ENCODE measurements around the gene C10orf120. TPM values are rescaled to one million over a fixed set of nuclear protein-coding genes. Genes with fewer than 3 reads are reported as not detected.

Gene C10orf120
- total and polyA plus RNA-seq, 9 of the 15 experiments (the other 6 are each of a cell fraction or from before 2014, with no cell fraction given): not detected

DNA sequence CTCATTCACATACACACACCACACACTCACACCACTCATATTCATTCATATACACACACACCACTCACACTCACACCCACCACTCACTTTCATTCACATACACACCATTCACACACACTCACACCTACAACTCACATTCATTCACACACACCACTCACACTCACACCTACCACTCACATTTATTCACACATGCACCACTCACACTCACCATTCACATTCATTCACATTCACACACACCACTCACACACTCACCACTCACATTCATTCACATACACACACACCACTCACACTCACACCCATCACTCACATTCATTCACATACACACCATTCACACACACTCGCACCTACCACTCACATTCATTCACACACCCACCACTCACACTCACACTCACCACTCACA is 25.4 kb upstream of the C10orf120 start:
- FAIRE-seq (no peak), DNase-seq (ENCODE audit: extremely low read depth in 1 of 4, low spot score in 3 of 4) (no peak), ATAC-seq (no peak)
- Histone ChIP-seq H3K4me2 (ENCODE audit: insufficient read depth, low read length) (no peak overlapping the region), H3K4me3 (no peak overlapping the region), H3K9ac (ENCODE audit: insufficient read depth in 1 of 2, low read depth in 2 of 2, low read length in 2 of 2) (no peak overlapping the region), H3K9me1 (ENCODE audit: control insufficient read depth, insufficient read depth, low read length) (no peaks in the 10 kb centered on the region), H4K20me1 (replicated peaks; ENCODE audit: control insufficient read depth, insufficient read depth, low read length) (no peaks in the 10 kb centered on the region; the same call in 1 of the 2 replicates), H3K79me2 (ENCODE audit: control insufficient read depth, insufficient read depth, low read length) (no peaks in the 10 kb centered on the region), H2AFZ (ENCODE audit: low read depth, low read length) (no peak overlapping the region), H3K27ac (ENCODE audit: extremely low read depth, low read depth, low read length) (no peak overlapping the region), H3K9me3 (replicated peaks; ENCODE audit: control insufficient read depth, insufficient read depth, low read depth, low read length) (no peaks in the 10 kb centered on the region), H3K4me1 (replicated peaks in 1 of 2; ENCODE audit: control insufficient read depth in 2 of 2, insufficient read depth in 2 of 2, low read length in 2 of 2) (no peaks in the 10 kb centered on the region), H3K27me3 (ENCODE audit: control insufficient read depth in 2 of 2, insufficient read depth in 2 of 2, low read length in 2 of 2) (peaks cover 0 to 12% of the 10 kb centered on the region in 2 experiments; a peak in 1 of 5 replicates), H3K36me3 (ENCODE audit: control insufficient read depth, insufficient read depth, low read length) (no peaks in the 10 kb centered on the region)
- intact Hi-C loops (cut with micrococcal nuclease): no loop called here
- ChIA-PET POLR2A (no interaction called here), CTCF (ENCODE audit: low intra/inter-chr PET ratio) (no interaction called here)
- 0% methylated on average over 1 of the region's 1 CpG for WGBS (ENCODE audit: insufficient coverage, low coverage, missing lambda C conversion rate)
- no TSS peak for BruUV-seq (replicated peaks)
- in situ Hi-C loops (cut with MboI): no loop called here
- TF ChIP-seq MXD1 (CRISPR knock-in tag; IDR thresholded peaks at IDR 0.05; ENCODE audit: borderline replicate concordance, poor library complexity, severe bottlenecking) (no peak), CEBPZ (IDR thresholded peaks at IDR 0.05; ENCODE audit: borderline replicate concordance, low read depth, low read length) (no peak), ZNF282 (CRISPR knock-in tag; IDR thresholded peaks at IDR 0.05) (no peak), PHTF2 (CRISPR knock-in tag; IDR thresholded peaks at IDR 0.05) (no peak), ILK (tag; IDR thresholded peaks at IDR 0.05; ENCODE audit: borderline replicate concordance, low read depth) (no peak), SPI1 (IDR thresholded peaks at IDR 0.05; ENCODE audit: borderline replicate concordance, low read depth, low read length) (no peak), ESRRB (CRISPR knock-in tag; IDR thresholded peaks at IDR 0.05; ENCODE audit: borderline replicate concordance) (no peak), ZNF124 (CRISPR knock-in tag; IDR thresholded peaks at IDR 0.05) (no peak), CTCF (IDR thresholded peaks at IDR 0.05 in 2 of 3, conservative IDR thresholded peaks at IDR 0.05 in 1 of 3; ENCODE audit: insufficient read depth in 2 of 3, low read depth in 1 of 3, low read length in 3 of 3) (no peak), NEUROD1 (IDR thresholded peaks at IDR 0.05; ENCODE audit: borderline replicate concordance, low read depth, low read length, partially characterized antibody) (no peak), NELFE (IDR thresholded peaks at IDR 0.05; ENCODE audit: insufficient read depth, insufficient read length) (no peak), THRA (IDR thresholded peaks at IDR 0.05) (no peak), CREBBP (IDR thresholded peaks at IDR 0.05; ENCODE audit: low read depth, low read length) (no peak)
- TF ChIP-seq, protein P1, sequence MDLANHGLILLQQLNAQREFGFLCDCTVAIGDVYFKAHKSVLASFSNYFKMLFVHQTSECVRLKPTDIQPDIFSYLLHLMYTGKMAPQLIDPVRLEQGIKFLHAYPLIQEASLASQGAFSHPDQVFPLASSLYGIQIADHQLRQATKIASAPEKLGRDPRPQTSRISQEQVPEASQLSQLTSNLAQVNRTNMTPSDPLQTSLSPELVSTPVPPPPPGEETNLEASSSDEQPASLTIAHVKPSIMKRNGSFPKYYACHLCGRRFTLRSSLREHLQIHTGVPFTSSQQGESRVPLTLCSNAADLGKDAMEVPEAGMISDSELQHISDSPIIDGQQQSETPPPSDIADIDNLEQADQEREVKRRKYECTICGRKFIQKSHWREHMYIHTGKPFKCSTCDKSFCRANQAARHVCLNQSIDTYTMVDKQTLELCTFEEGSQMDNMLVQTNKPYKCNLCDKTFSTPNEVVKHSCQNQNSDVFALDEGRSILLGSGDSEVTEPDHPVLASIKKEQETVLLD (IDR thresholded peaks at IDR 0.05): no peak
